Measurements from ENCODE around the gene VEZF1.

The VEZF1 gene

DNA sequence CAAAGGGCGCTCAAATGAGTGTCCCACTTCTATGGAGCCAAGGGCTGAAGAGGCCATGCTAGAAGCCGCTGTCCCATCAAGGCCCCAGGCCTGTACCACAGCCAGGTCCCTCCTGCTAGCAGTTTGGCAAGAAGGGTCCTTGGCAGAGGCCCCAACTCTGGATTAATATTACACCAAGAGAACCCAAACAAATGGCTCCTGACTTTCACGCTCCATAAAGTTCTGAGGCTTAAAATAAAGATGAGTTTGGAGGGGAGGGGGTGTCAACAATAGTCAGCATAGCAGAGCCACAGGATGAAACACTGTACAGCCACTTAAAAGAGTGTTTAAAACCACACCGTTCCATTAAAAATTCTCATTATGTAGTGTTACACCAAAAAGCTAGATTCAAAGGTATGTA lies 63.4 kb downstream of the VEZF1 start:
- Histone ChIP-seq H3K4me1 (ENCODE audit: control insufficient read depth, insufficient read depth, low read length) (peaks cover 93% of the 10 kb centered on the region), H3K27me3 (ENCODE audit: control insufficient read depth in 1 of 2, insufficient read depth in 2 of 2, low read length in 2 of 2) (no peaks in the 10 kb centered on the region), H3K36me3 (ENCODE audit: control insufficient read depth in 2 of 2, insufficient read depth in 2 of 2, low read length in 2 of 2) (peaks cover 0 to 2% of the 10 kb centered on the region in 2 donors), H3K27ac (ENCODE audit: low read length) (peak overlapping the region; percentile 98), H3K9me3 (ENCODE audit: control insufficient read depth in 2 of 2, low read length in 2 of 2) (no peaks in the 10 kb centered on the region), H3K9ac (ENCODE audit: low read length in 2 of 2) (peak overlapping the region; percentile 13 to 28), H3K4me3 (ENCODE audit: low read length in 2 of 2) (peak overlapping the region in 1 of 2 donors; percentile 15)
